Activated CD8-positive, alpha-beta memory T cell treated with anti-CD3 and anti-CD28 coated beads, Interleukin-2, amount 50 U/mL, for 24 hours (primary cell): ENCODE measurements around the gene ZNF26.

Experiments used
- DNase-seq: peaks from one replicate; pipeline ENCODE4 v3.0.0-alpha.2; 2020; ENCODE audit errors: extremely low read depth

Gene ZNF26

GRCh38 chr12:133061954-133062353 lies 75.8 kb downstream of the ZNF26 start:
- no peak for DNase-seq

- DNase-seq: no peak
These were observed 77.4 kb downstream of the ZNF26 start for GRCh38 chr12:133063556-133063955.

GRCh38 chr12:133073836-133074235 lies 87.7 kb downstream of the ZNF26 start:
- DNase-seq: no peak
